Transverse colon (tissue), 3 donors: Measurements from ENCODE around the gene RRAGD.

ENCODE experiments used
- CTCF ChIP-seq, 5 experiments: fragments of 200-600 bp in 3 of 5; fragments of 450-650 bp in 2 of 5; sonication (generic) in 3 of 5; IDR thresholded peaks; 1 replicate in 2 of 5; 2 replicates in 3 of 5; pipeline ENCODE4 v1.5.1; 2016 to 2017; ENCODE audit warnings: antibody characterized with exemption in 5 of 5, inconsistent platforms in 3 of 5, mild to moderate bottlenecking in 2 of 5, moderate library complexity in 1 of 5
- POLR2A ChIP-seq: fragments of 450-650 bp; IDR thresholded peaks from one replicate; pipeline ENCODE4 v1.6.1; 2016; ENCODE audit warnings: antibody characterized with exemption, mild to moderate bottlenecking, moderate library complexity

GRCh38 chr6:89348372-89348771, 63.7 kb downstream of the RRAGD start:
- no peak for TF ChIP-seq CTCF (IDR thresholded peaks at IDR 0.05)
- TF ChIP-seq POLR2A: no peak
